ENCODE results near the gene GPANK1. TPM values are rescaled to one million over a fixed set of nuclear protein-coding genes. Genes with fewer than 3 reads are reported as not detected.

Gene GPANK1
- total and polyA plus RNA-seq, 9 of the 15 experiments (the other 6 are each of a cell fraction or from before 2014, with no cell fraction given): 32.2 to 111 (median 46.3) TPM

DNA sequence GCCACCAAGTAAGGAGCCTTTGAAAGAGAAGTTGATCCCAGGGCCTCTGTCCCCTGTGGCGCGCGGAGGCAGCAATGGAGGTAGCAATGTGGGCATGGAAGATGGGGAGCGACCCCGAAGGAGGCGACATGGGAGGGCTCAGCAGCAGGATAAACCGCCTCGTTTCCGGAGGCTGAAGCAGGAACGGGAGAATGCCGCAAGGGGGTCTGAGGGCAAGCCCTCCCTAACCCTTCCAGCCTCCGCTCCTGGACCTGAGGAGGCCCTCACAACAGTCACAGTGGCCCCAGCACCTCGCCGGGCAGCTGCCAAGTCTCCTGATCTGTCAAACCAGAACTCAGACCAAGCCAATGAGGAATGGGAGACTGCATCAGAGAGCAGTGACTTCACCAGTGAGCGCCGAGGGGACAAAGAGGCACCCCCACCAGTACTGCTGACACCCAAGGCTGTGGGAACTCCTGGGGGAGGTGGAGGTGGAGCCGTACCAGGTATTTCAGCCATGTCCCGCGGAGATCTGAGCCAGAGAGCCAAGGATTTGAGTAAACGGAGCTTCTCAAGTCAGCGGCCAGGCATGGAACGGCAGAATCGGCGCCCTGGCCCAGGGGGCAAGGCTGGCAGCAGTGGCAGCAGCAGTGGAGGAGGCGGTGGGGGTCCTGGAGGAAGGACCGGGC, 32.4 kb downstream of the GPANK1 start:
- CTCF ChIA-PET (ENCODE audit: low intra/inter-chr PET ratio): no interaction called here
- in situ Hi-C loops (cut with MboI): no loop called here
- no peak for TF ChIP-seq ELF1 (tag; IDR thresholded peaks at IDR 0.05)
- no peak for TF ChIP-seq XRCC5 (IDR thresholded peaks at IDR 0.05; ENCODE audit: low read depth, low read length)
- TF ChIP-seq PHF8 (IDR thresholded peaks at IDR 0.05; ENCODE audit: borderline replicate concordance, low read length): no peak
- TF ChIP-seq, protein P1, sequence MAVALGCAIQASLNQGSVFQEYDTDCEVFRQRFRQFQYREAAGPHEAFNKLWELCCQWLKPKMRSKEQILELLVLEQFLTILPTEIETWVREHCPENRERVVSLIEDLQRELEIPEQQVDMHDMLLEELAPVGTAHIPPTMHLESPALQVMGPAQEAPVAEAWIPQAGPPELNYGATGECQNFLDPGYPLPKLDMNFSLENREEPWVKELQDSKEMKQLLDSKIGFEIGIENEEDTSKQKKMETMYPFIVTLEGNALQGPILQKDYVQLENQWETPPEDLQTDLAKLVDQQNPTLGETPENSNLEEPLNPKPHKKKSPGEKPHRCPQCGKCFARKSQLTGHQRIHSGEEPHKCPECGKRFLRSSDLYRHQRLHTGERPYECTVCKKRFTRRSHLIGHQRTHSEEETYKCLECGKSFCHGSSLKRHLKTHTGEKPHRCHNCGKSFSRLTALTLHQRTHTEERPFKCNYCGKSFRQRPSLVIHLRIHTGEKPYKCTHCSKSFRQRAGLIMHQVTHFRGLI (CRISPR knock-in tag; IDR thresholded peaks at IDR 0.05): no peak
- TF ChIP-seq ADNP (tag; IDR thresholded peaks at IDR 0.05): no peak
- TF ChIP-seq, protein P2, sequence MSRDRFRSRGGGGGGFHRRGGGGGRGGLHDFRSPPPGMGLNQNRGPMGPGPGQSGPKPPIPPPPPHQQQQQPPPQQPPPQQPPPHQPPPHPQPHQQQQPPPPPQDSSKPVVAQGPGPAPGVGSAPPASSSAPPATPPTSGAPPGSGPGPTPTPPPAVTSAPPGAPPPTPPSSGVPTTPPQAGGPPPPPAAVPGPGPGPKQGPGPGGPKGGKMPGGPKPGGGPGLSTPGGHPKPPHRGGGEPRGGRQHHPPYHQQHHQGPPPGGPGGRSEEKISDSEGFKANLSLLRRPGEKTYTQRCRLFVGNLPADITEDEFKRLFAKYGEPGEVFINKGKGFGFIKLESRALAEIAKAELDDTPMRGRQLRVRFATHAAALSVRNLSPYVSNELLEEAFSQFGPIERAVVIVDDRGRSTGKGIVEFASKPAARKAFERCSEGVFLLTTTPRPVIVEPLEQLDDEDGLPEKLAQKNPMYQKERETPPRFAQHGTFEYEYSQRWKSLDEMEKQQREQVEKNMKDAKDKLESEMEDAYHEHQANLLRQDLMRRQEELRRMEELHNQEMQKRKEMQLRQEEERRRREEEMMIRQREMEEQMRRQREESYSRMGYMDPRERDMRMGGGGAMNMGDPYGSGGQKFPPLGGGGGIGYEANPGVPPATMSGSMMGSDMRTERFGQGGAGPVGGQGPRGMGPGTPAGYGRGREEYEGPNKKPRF (IDR thresholded peaks at IDR 0.05; ENCODE audit: low read depth, low read length): no peak
- no peak for TF ChIP-seq MYC (IDR thresholded peaks at IDR 0.05; ENCODE audit: low read depth, low read length)
- no peak for TF ChIP-seq MYC (CRISPR knock-in tag; IDR thresholded peaks at IDR 0.05; ENCODE audit: borderline replicate concordance, low read depth)
- TF ChIP-seq ZNF785 (CRISPR knock-in tag; IDR thresholded peaks at IDR 0.05): no peak
- TF ChIP-seq ZNF133 (CRISPR knock-in tag; IDR thresholded peaks at IDR 0.05): no peak
- TF ChIP-seq SUPT5H (IDR thresholded peaks at IDR 0.05): peak; percentile 72
- TF ChIP-seq KLF6 (CRISPR knock-in tag; IDR thresholded peaks at IDR 0.05; ENCODE audit: borderline replicate concordance): no peak
- no peak for TF ChIP-seq NRF1 (conservative IDR thresholded peaks at IDR 0.05 in 1 of 2, IDR thresholded peaks at IDR 0.05 in 1 of 2)
- no peak for TF ChIP-seq ZNF695 (CRISPR knock-in tag; IDR thresholded peaks at IDR 0.05)
- no peak for TF ChIP-seq CREBBP (IDR thresholded peaks at IDR 0.05; ENCODE audit: low read depth, low read length)
- TF ChIP-seq, protein P3, sequence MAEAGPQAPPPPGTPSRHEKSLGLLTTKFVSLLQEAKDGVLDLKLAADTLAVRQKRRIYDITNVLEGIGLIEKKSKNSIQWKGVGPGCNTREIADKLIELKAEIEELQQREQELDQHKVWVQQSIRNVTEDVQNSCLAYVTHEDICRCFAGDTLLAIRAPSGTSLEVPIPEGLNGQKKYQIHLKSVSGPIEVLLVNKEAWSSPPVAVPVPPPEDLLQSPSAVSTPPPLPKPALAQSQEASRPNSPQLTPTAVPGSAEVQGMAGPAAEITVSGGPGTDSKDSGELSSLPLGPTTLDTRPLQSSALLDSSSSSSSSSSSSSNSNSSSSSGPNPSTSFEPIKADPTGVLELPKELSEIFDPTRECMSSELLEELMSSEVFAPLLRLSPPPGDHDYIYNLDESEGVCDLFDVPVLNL (CRISPR knock-in tag; IDR thresholded peaks at IDR 0.05; ENCODE audit: low read depth): no peak
- no peak for TF ChIP-seq ZKSCAN8 (CRISPR knock-in tag; IDR thresholded peaks at IDR 0.05)
- no peak for TF ChIP-seq NCOA2 (IDR thresholded peaks at IDR 0.05; ENCODE audit: partially characterized antibody in 2 of 2)
- TF ChIP-seq TCF7L2 (IDR thresholded peaks at IDR 0.05; ENCODE audit: low read depth, low read length): no peak

More for the DNA sequence above, 32.4 kb downstream of the GPANK1 start:
- peaks cover 14% of the 10 kb centered on the region; the same call in 1 of the 3 replicates for H3K79me2 ChIP-seq (ENCODE audit: control insufficient read depth, insufficient read depth, low read length)
- no peaks in the 10 kb centered on the region for H3K9me3 ChIP-seq (replicated peaks; ENCODE audit: control insufficient read depth, insufficient read depth, low read depth, low read length)
- H2AFZ ChIP-seq (ENCODE audit: low read depth, low read length): no peak overlapping the region
- ATAC-seq (peak; percentile 8), FAIRE-seq (no peak), DNase-seq (ENCODE audit: extremely low read depth in 1 of 4, low spot score in 3 of 4) (no peak)
- 94% methylated on average over 26 of the region's 26 CpGs for WGBS (ENCODE audit: insufficient coverage, low coverage, missing lambda C conversion rate)
- peaks cover 100% of the 10 kb centered on the region for H3K36me3 ChIP-seq (ENCODE audit: control insufficient read depth, insufficient read depth, low read length)
- H3K9ac ChIP-seq (ENCODE audit: insufficient read depth in 1 of 2, low read depth in 2 of 2, low read length in 2 of 2): peak overlapping the region in 1 of 2 experiments; percentile 79; a peak in 2 of 4 replicates
- H3K9me1 ChIP-seq (ENCODE audit: control insufficient read depth, insufficient read depth, low read length): no peaks in the 10 kb centered on the region
- H3K4me3 ChIP-seq: no peak overlapping the region
- peaks cover 0 to 30% of the 10 kb centered on the region in 2 experiments; a peak in 3 of 5 replicates for H3K4me1 ChIP-seq (replicated peaks in 1 of 2; ENCODE audit: control insufficient read depth in 2 of 2, insufficient read depth in 2 of 2, low read length in 2 of 2)
- H4K20me1 ChIP-seq (replicated peaks; ENCODE audit: control insufficient read depth, insufficient read depth, low read length): peaks cover 28% of the 10 kb centered on the region
- POLR2A ChIA-PET: interaction anchor here (0.6 to 14.8 kb wide), 6 partner anchors 7 to 138 kb away, joined by 3 to 274 read pairs (median 6); partner anchors contain the start of genes BAG6 and PRRC2A
- no TSS peak for BruUV-seq (replicated peaks)
- intact Hi-C loops (cut with micrococcal nuclease): no loop called here
- H3K4me2 ChIP-seq (ENCODE audit: insufficient read depth, low read length): no peak overlapping the region
- H3K27me3 ChIP-seq (ENCODE audit: control insufficient read depth in 2 of 2, insufficient read depth in 2 of 2, low read length in 2 of 2): no peaks in the 10 kb centered on the region
- H3K27ac ChIP-seq (ENCODE audit: extremely low read depth, low read depth, low read length): no peak overlapping the region
